K562 (cell line): ENCODE results near the gene USP44. TPM values are rescaled to one million over a fixed set of nuclear protein-coding genes. Genes with fewer than 3 reads are reported as not detected.

ENCODE experiments used
- BRD4 ChIP-seq: fragments of 200-600 bp; sonication (generic); IDR thresholded peaks from 2 replicates; pipeline ENCODE4 v1.6.1; 2017; ENCODE audit warnings: inconsistent platforms
- FOXP1 ChIP-seq: sonication (generic); formaldehyde crosslinking; IDR thresholded peaks from 2 replicates; pipeline ENCODE4 v1.8.0; 2022; ENCODE audit warnings: mild to moderate bottlenecking, missing genetic modification reagents
- GABPA ChIP-seq: fragments of 200-800 bp; sonication (Bioruptor generic); conservative IDR thresholded peaks from 2 replicates; pipeline ENCODE4 v1.6.1; 2016; ENCODE audit warnings: low read depth, missing genetic modification characterization, missing compliant biosample characterization
- GTF2E2 ChIP-seq: fragments of 200-800 bp; sonication (Bioruptor generic); IDR thresholded peaks from 2 replicates; pipeline ENCODE4 v1.6.1; 2016; ENCODE audit warnings: missing genetic modification characterization, missing compliant biosample characterization
- MBD2 ChIP-seq: sonication (generic); IDR thresholded peaks from 2 replicates; pipeline ENCODE4 v1.6.1; 2016; ENCODE audit warnings: low read depth, borderline replicate concordance
- NFATC3 ChIP-seq: fragments of 450-650 bp; IDR thresholded peaks from 2 replicates; pipeline ENCODE4 v1.6.1; 2017; ENCODE audit warnings: mild to moderate bottlenecking
- PRDM10 ChIP-seq: fragments of 450-650 bp; IDR thresholded peaks from 2 replicates; pipeline ENCODE4 v1.6.1; 2018; ENCODE audit not compliant: partially characterized antibody
- RAD21 ChIP-seq, 2 experiments: fragments of 250-450 bp in 1 of 2; fragments of 450-650 bp in 1 of 2; sonication (Bioruptor Pico) in 1 of 2; formaldehyde crosslinking in 1 of 2; IDR thresholded peaks in 1 of 2; conservative IDR thresholded peaks in 1 of 2; 2 replicates each; pipeline versions ENCODE4 v1.4.0 to v1.8.0; 2020 to 2022; ENCODE audit warnings: mild to moderate bottlenecking in 2 of 2, moderate library complexity in 1 of 2
- RAD51 ChIP-seq: fragments of 450-650 bp; IDR thresholded peaks from 2 replicates; pipeline ENCODE4 v1.7.1; 2016; ENCODE audit warnings: low read depth, mild to moderate bottlenecking, borderline replicate concordance
- SAFB ChIP-seq: fragments of 200-400 bp; formaldehyde crosslinking; IDR thresholded peaks from 2 replicates; pipeline ENCODE4 v1.6.1; 2017; ENCODE audit warnings: low read depth, low read length, borderline replicate concordance
- SP2 ChIP-seq: IDR thresholded peaks from 2 replicates; pipeline ENCODE4 v1.6.1; 2011; ENCODE audit warnings: mild to moderate bottlenecking, low read depth, low read length, moderate library complexity; ENCODE audit not compliant: poor library complexity, severe bottlenecking; ENCODE audit errors: extremely low read depth
- XRCC3 ChIP-seq: fragments of 450-650 bp; IDR thresholded peaks from 2 replicates; pipeline ENCODE4 v1.6.1; 2017; ENCODE audit warnings: mild to moderate bottlenecking, moderate library complexity
- ZFX ChIP-seq: sonication (generic); formaldehyde crosslinking; IDR thresholded peaks from 2 replicates; pipeline ENCODE4 v1.8.0; 2022; ENCODE audit warnings: mild to moderate bottlenecking, missing genetic modification reagents, moderate library complexity
- ZNF165 ChIP-seq: fragments of 250-450 bp; sonication (Bioruptor Pico); IDR thresholded peaks from 2 replicates; pipeline ENCODE4 v1.4.0; 2020; ENCODE audit warnings: borderline replicate concordance
- ZNF217 ChIP-seq: sonication (generic); formaldehyde crosslinking; IDR thresholded peaks from 2 replicates; pipeline ENCODE4 v1.8.0; 2022; ENCODE audit warnings: mild to moderate bottlenecking, missing genetic modification reagents
- ZNF263 ChIP-seq: sonication (generic); formaldehyde crosslinking; IDR thresholded peaks from 2 replicates; pipeline ENCODE4 v1.8.0; 2022; ENCODE audit warnings: mild to moderate bottlenecking, missing genetic modification reagents, borderline replicate concordance
- polyA plus RNA-seq, 8 experiments: library from polyadenylated mRNA; depleted of rRNA in 4 of 8; stranded (reverse) in 5 of 8; unstranded in 3 of 8; fragments of >200 nt; fragmentation: Nextera tagmentation in 2 of 8; fragmentation: Illumina TruSeq in 1 of 8; extraction: Ambion mirVana in 2 of 8; extraction: Trizol in 1 of 8; gene quantifications; 2 replicates each; pipeline versions ENCODE4 v1.2.1 to v1.2.3, GENCODE V29; 2011 to 2014; ENCODE audit warnings: inconsistent platforms in 1 of 8, missing spikeins in 1 of 8
- total RNA-seq, 7 experiments: library from RNA; depleted of rRNA in 6 of 7; stranded (reverse); fragments of >200 nt in 6 of 7; fragmentation: Illumina TruSeq in 2 of 7; extraction: Trizol in 2 of 7; gene quantifications; 2 replicates each; pipeline versions ENCODE4 v1.2.1 to v1.2.3, GENCODE V29; 2011 to 2021; ENCODE audit warnings: low replicate concordance in 1 of 7
- TF ChIP-seq, protein P1 (sequence below), 2 experiments: IDR thresholded peaks; 2 replicates each; pipeline ENCODE4 v1.6.1; 2012; ENCODE audit warnings: improper control_type of control experiment in 2 of 2, low read depth in 2 of 2, low read length in 2 of 2, borderline replicate concordance in 1 of 2
- TF ChIP-seq, protein P2 (sequence below): sonication (generic); formaldehyde crosslinking; IDR thresholded peaks from 2 replicates; pipeline ENCODE4 v1.8.1; 2023; ENCODE audit warnings: mild to moderate bottlenecking, missing genetic modification reagents
- TF ChIP-seq, protein P3 (sequence below): sonication (generic); formaldehyde crosslinking; IDR thresholded peaks from 2 replicates; pipeline ENCODE4 v1.5.0; 2020; ENCODE audit warnings: missing genetic modification reagents

Gene USP44
- total and polyA plus RNA-seq, 9 of the 15 experiments (the other 6 are each of a cell fraction or from before 2014, with no cell fraction given): 2.1 to 5.7 (median 2.8) TPM

DNA sequence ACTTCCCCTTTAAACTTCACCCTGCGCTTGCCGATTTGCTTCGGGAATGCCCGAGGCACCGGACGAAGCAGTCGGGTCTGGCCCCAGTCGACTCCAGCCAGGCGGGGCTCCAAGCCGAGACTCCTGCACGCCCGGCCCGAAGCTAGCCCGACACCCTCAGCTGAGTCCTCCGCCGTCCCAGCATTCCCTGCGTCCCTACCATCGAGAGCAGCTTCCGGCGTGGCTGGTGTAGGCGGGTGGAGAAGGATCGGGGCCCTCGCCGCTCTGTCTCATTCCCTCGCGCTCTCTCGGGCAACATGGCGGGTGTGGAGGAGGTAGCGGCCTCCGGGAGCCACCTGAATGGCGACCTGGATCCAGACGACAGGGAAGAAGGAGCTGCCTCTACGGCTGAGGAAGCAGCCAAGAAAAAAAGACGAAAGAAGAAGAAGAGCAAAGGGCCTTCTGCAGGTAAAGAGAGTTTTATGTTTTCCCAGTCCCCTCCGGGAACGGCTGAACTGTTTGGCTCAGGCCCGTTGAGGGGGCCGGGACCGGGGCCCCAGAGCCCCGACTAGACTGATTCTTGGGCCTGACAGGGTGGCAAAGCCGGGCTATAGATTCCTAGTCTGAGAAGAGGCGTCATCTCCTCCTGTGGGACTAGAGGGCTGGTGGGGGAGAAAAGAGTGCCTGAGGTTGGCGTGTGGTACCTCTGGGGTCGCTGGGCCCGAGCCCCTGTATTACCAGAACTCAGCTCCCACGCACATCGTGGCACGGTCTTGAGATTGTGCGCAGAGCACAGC, 77.2 kb downstream of the USP44 start, which contains the start of gene METAP2 (continued):
- TF ChIP-seq, protein P1, sequence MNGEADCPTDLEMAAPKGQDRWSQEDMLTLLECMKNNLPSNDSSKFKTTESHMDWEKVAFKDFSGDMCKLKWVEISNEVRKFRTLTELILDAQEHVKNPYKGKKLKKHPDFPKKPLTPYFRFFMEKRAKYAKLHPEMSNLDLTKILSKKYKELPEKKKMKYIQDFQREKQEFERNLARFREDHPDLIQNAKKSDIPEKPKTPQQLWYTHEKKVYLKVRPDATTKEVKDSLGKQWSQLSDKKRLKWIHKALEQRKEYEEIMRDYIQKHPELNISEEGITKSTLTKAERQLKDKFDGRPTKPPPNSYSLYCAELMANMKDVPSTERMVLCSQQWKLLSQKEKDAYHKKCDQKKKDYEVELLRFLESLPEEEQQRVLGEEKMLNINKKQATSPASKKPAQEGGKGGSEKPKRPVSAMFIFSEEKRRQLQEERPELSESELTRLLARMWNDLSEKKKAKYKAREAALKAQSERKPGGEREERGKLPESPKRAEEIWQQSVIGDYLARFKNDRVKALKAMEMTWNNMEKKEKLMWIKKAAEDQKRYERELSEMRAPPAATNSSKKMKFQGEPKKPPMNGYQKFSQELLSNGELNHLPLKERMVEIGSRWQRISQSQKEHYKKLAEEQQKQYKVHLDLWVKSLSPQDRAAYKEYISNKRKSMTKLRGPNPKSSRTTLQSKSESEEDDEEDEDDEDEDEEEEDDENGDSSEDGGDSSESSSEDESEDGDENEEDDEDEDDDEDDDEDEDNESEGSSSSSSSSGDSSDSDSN (IDR thresholded peaks at IDR 0.05; ENCODE audit: borderline replicate concordance in 1 of 2, low read depth in 2 of 2, low read length in 2 of 2): peak in 1 of 2 experiments; percentile 95; a peak in 2 of 4 replicates
- TF ChIP-seq ZNF217 (CRISPR knock-in tag): no peak
- TF ChIP-seq SP2: peak; percentile 89
- TF ChIP-seq GTF2E2 (tag): peak; percentile 92
- TF ChIP-seq ZNF165 (CRISPR knock-in tag): no peak
- TF ChIP-seq PRDM10: no peak
- peak; percentile 93 for TF ChIP-seq GABPA
- TF ChIP-seq, protein P2, sequence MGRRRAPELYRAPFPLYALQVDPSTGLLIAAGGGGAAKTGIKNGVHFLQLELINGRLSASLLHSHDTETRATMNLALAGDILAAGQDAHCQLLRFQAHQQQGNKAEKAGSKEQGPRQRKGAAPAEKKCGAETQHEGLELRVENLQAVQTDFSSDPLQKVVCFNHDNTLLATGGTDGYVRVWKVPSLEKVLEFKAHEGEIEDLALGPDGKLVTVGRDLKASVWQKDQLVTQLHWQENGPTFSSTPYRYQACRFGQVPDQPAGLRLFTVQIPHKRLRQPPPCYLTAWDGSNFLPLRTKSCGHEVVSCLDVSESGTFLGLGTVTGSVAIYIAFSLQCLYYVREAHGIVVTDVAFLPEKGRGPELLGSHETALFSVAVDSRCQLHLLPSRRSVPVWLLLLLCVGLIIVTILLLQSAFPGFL (CRISPR knock-in tag): no peak
- peak; percentile 97 for TF ChIP-seq ZFX (CRISPR knock-in tag)
- TF ChIP-seq SAFB: no peak
- TF ChIP-seq RAD51: no peak
- 0 out of 2 replicates have a peak, but pooled peaks have one; percentile 20 for TF ChIP-seq FOXP1 (CRISPR knock-in tag)
- TF ChIP-seq, protein P3, sequence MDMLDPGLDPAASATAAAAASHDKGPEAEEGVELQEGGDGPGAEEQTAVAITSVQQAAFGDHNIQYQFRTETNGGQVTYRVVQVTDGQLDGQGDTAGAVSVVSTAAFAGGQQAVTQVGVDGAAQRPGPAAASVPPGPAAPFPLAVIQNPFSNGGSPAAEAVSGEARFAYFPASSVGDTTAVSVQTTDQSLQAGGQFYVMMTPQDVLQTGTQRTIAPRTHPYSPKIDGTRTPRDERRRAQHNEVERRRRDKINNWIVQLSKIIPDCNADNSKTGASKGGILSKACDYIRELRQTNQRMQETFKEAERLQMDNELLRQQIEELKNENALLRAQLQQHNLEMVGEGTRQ (CRISPR knock-in tag): no peak
- peak; percentile 76 for TF ChIP-seq MBD2
- peak in 1 of 2 experiments; percentile 20; a peak in 1 of 4 replicates for TF ChIP-seq RAD21 (CRISPR knock-in tag; conservative IDR thresholded peaks at IDR 0.05 in 1 of 2, IDR thresholded peaks at IDR 0.05 in 1 of 2)
- peak; percentile 62; the same call in 1 of the 2 replicates for TF ChIP-seq ZNF263 (CRISPR knock-in tag)
- peak; percentile 89; the same call in 1 of the 2 replicates for TF ChIP-seq BRD4
- TF ChIP-seq XRCC3: no peak
- TF ChIP-seq NFATC3: no peak
